Activated T-helper 1 cell treated with anti-CD3 and anti-CD28 coated beads, Interleukin-12 subunit alpha, Interleukin-12 subunit beta, Interleukin-2, Interleukin-4 antibody, amounts not matched to agents 30 ng/mL and 10 ng/mL and 1 ng/mL, durations not matched to agents 14 hours and 24 hours and 36 hours (primary cell): ENCODE results near the gene ERI3. TPM values are rescaled to one million over a fixed set of nuclear protein-coding genes. Genes with fewer than 3 reads are reported as not detected.

Source experiments
- DNase-seq: peaks from one replicate; pipeline ENCODE4 v3.0.0; 2021; ENCODE audit warnings: low spot score
- H3K27ac Mint-ChIP-seq: one replicate; pipeline ENCODE4 v1.8.0; 2021; ENCODE audit warnings: mild to moderate bottlenecking, mixed read lengths
- H3K27me3 Mint-ChIP-seq: one replicate; pipeline ENCODE4 v1.8.0; 2022; ENCODE audit warnings: mild to moderate bottlenecking, moderate library complexity, mixed read lengths; ENCODE audit not compliant: insufficient read depth
- H3K36me3 Mint-ChIP-seq: one replicate; pipeline ENCODE4 v1.8.0; 2021; ENCODE audit warnings: low read depth, mixed read lengths
- H3K4me1 Mint-ChIP-seq: one replicate; pipeline ENCODE4 v1.8.0; 2021; ENCODE audit warnings: low read depth, mixed read lengths
- H3K4me3 Mint-ChIP-seq: one replicate; pipeline ENCODE4 v1.8.0; 2021; ENCODE audit warnings: mild to moderate bottlenecking, moderate library complexity, mixed read lengths
- H3K9me3 Mint-ChIP-seq: one replicate; pipeline ENCODE4 v1.8.0; 2021; ENCODE audit warnings: mixed read lengths
- intact Hi-C: fragments of 100-400 bp; cut with micrococcal nuclease; formaldehyde crosslinking; loops from one replicate; pipeline ENCODE4 v1.15.1; 2024
- total RNA-seq: library from RNA; stranded (reverse); gene quantifications from 2 replicates; pipeline ENCODE4 v1.2.3, GENCODE V29; 2022

The ERI3 gene
- total RNA-seq, 1 donor from 2014 or later = 55.4 TPM

DNA sequence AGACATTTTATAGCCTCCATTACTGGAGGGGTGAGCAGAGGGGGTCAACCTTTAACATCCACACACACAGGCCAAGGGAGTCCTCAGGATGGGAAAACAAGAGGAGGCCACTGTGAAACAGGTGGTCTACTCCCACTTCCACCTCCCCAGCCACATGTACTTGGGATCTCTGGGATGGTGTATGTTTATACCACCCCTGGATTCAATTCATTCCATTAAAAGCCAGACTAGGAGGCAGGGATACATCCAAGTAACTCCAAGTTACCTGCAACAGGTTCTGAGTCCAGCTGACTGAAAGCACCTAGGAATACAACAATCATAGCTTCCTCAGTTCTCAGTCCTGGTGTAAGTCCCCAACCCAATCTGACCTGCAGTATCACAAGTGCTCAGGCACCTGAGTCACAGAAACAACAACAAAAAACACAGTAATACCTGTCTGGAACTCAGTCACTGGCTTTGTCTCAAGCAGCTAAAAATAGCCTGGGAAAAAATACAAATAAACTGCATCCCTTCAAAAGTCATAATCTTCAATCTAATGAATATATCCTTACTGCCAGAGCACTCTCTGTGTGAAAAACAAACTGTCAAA is 9.8 kb downstream of the ERI3 start:
- no peaks in the 10 kb centered on the region for H3K4me1 Mint-ChIP-seq
- H3K4me3 Mint-ChIP-seq = no peak overlapping the region
- no peaks in the 10 kb centered on the region for H3K36me3 Mint-ChIP-seq
- no peak overlapping the region for H3K27ac Mint-ChIP-seq
- no peak for DNase-seq
- intact Hi-C loops = loop anchor here (10.0 kb wide), 1 partner anchor 60 kb away; no protein-coding TSS in a partner anchor
- H3K9me3 Mint-ChIP-seq = no peaks in the 10 kb centered on the region
- H3K27me3 Mint-ChIP-seq = no peaks in the 10 kb centered on the region

DNA sequence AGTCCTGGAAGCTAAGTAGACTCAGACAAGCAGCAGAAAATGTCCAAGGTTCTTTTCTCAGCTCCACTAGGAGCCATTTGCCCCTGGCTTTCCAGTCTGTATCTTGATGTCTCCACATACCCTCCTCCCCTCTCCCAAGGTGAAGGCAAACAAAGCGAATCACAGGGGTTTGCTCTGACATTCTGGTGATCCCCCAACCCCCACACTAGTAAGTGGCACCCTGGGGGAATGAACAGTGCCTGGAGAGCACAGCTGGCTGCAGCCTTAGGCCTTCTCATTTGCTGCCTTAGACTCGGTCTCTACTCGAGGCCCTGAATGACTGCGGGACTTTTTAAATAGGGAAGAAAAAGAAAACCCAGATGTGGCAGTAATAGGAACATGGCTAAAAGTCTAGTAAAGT is 15.3 kb downstream of the ERI3 start:
- Mint-ChIP-seq H3K27ac (no peak overlapping the region), H3K9me3 (no peaks in the 10 kb centered on the region), H3K27me3 (no peaks in the 10 kb centered on the region), H3K4me1 (peaks cover under 1% of the 10 kb centered on the region), H3K4me3 (no peak overlapping the region), H3K36me3 (peaks cover 19% of the 10 kb centered on the region)
- intact Hi-C loops = loop anchor here (10.0 kb wide), 1 partner anchor 55 kb away; no protein-coding TSS in a partner anchor
- no peak for DNase-seq

DNA sequence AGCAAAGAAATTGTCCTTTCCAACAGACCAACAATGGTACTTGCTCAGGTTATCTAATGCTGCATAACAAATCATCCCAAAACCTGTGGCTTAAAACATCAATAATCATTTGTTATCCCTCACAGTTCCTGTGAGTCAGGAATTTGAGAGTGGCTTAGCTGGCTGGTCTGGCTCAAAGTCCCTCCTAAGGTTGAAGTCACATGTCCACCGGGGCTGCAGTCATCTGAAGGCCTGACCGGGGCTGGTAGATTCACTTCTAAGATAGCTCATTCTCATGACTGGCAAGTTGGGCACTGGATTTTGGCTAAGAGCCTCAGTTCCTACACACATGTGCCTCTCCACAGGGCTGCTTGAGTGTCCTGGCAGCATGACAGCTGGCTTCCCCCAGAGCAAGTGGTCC is 16.9 kb downstream of the ERI3 start:
- intact Hi-C loops = no loop called here
- no peaks in the 10 kb centered on the region for H3K9me3 Mint-ChIP-seq
- H3K36me3 Mint-ChIP-seq = peaks cover 21% of the 10 kb centered on the region
- H3K27me3 Mint-ChIP-seq = no peaks in the 10 kb centered on the region
- H3K4me3 Mint-ChIP-seq = no peak overlapping the region
- peaks cover 3% of the 10 kb centered on the region for H3K4me1 Mint-ChIP-seq
- H3K27ac Mint-ChIP-seq = no peak overlapping the region
- DNase-seq = no peak

DNA sequence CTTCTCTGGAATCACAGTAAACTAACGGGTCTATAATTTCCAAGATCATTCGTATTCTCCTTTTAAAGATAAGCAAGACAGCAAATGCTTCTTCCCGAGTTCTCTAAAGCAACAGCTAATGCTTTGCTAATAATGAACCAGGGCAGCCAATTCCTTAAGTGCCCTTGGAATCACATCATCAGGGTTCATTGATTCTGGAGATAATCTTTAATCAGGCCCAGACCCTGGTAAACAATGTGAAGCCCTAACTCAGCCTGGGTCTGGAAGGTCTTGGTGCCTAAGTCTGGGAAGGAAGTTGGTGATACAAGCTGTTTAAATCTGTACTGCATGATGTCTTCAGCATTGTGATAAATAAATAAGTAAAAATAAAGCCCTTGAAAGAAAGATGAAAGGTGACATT is 18.4 kb downstream of the ERI3 start:
- H3K27ac Mint-ChIP-seq = no peak overlapping the region
- H3K4me1 Mint-ChIP-seq = peaks cover 3% of the 10 kb centered on the region
- intact Hi-C loops = no loop called here
- no peaks in the 10 kb centered on the region for H3K9me3 Mint-ChIP-seq
- no peak for DNase-seq
- peaks cover 21% of the 10 kb centered on the region for H3K36me3 Mint-ChIP-seq
- no peaks in the 10 kb centered on the region for H3K27me3 Mint-ChIP-seq
- no peak overlapping the region for H3K4me3 Mint-ChIP-seq

DNA sequence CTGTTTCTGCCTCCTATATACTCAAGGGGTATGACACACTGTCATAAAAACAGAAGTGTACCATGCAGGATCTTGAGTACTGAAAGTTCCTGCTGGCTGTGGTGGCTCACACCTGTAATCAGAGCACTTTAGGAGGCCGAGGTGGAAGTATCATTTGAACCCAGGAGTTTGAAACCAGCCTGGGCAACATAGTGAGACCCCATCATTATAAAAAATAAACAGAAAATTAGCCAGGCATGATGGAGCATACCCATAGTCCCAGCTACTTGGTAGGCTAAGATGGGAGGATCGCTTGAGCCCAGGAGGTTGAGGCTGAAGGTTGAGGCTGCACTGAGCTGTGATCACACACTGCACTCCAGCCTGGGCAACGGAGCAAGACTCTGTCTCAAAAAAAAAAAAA is 20.1 kb downstream of the ERI3 start:
- Mint-ChIP-seq H3K27me3 (no peaks in the 10 kb centered on the region), H3K27ac (no peak overlapping the region), H3K4me1 (peaks cover 3% of the 10 kb centered on the region), H3K4me3 (no peak overlapping the region), H3K36me3 (peaks cover 24% of the 10 kb centered on the region), H3K9me3 (no peaks in the 10 kb centered on the region)
- intact Hi-C loops = no loop called here
- DNase-seq = no peak

DNA sequence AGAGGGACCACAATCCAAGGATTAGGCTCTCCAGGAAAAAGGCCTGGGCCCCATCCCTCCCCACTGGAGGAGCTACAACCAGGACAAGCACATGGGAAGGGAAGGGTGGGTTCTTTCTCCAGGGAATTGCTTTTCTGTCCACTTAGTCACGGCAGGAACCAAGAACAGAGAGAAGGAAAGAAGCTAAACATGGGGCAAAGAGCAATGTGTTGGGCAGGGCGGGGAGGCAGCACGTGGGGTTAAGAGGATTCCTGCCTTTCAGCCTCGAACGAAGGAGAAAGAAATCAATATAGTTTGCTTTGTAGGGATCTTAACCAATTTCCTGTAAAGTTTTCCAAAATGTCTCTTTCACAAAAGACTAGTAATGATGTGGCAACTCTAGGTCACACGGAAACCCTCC is 21.7 kb downstream of the ERI3 start:
- Mint-ChIP-seq H3K36me3 (peaks cover 22% of the 10 kb centered on the region), H3K27me3 (no peaks in the 10 kb centered on the region), H3K4me3 (no peak overlapping the region), H3K9me3 (no peaks in the 10 kb centered on the region), H3K4me1 (peaks cover 3% of the 10 kb centered on the region), H3K27ac (no peak overlapping the region)
- intact Hi-C loops = no loop called here
- no peak for DNase-seq

DNA sequence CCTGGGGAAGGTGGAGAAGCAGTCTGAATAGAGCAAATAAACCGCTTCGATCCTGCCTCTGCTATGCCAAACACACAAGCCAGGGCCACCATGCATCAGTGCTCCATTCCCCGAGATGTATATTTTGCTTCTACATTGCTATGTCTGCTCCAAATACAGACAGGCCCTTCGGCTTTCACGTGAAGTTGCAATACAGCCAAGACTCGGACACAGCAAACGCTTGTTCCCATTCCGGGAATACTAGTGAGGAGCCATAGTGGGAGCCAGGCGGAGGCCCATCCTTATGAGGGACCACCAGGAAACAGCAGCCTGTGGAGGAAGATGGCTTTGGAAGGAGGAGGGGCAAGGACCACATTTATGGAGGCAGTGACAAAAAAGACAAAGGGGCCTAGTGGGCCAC is 22.6 kb downstream of the ERI3 start:
- Mint-ChIP-seq H3K4me3 (no peak overlapping the region), H3K27me3 (no peaks in the 10 kb centered on the region), H3K36me3 (peaks cover 14% of the 10 kb centered on the region), H3K4me1 (peaks cover 3% of the 10 kb centered on the region), H3K27ac (no peak overlapping the region), H3K9me3 (no peaks in the 10 kb centered on the region)
- intact Hi-C loops = no loop called here
- DNase-seq = no peak

DNA sequence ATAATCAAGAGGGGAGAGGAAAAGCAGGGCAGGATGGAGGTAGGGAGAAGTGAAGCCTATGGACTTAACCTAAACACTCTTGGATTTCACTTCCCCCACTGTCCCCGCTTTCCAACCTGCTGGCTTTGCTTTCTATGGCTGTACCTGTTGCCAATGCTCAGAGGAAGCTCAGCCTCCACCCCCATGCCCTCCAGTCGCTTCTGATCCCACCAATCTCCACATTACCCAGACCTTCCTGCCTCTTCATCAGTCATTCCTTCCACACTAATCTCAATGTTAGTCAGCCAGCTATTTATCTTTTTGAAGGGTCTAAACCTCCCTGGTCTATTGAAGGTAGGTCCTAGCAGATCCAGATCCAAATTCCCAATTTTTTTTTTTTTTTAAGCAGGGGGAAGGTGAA is 24.1 kb downstream of the ERI3 start:
- Mint-ChIP-seq H3K36me3 (peaks cover 8% of the 10 kb centered on the region), H3K4me3 (no peak overlapping the region), H3K27me3 (no peaks in the 10 kb centered on the region), H3K9me3 (no peaks in the 10 kb centered on the region), H3K4me1 (peaks cover 3% of the 10 kb centered on the region), H3K27ac (no peak overlapping the region)
- intact Hi-C loops = no loop called here
- DNase-seq = no peak

DNA sequence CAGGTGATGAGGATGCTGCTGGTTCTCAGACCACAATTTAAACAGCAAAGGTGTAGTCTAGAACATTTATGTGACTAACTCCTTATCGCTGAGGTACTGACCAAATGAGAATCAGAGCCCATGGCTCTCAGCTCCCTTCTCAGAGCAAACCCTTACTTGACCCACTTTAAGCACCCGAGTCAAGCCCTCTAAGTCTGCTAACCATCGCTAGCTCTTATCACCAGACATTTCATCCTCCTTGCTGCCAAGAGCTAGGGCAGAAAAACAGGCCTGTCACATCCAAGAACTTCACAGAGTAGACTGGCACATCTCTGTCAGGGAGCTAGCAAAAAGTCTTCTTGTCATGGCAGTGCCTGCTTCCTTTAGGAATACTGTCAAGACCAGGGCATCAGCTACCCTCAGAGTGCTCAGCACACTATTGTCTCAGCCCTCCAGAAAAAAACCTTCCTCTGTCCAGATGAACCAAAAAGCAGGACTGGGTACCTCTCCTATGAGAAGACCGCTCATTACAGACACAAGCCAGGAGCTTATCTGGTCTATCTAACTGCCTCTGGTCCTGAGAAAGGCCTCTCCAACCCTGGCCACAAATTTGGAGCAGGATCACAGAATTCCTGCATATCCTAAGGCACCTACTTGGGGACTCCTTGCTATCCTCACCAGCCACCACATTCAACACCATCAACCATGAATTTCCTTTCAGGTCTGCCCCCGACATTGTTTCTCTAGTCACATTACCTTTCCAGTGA is 26.2 kb downstream of the ERI3 start:
- no peak for DNase-seq
- Mint-ChIP-seq H3K27ac (no peak overlapping the region), H3K9me3 (no peaks in the 10 kb centered on the region), H3K36me3 (peaks cover 4% of the 10 kb centered on the region), H3K4me1 (no peaks in the 10 kb centered on the region), H3K4me3 (no peak overlapping the region), H3K27me3 (no peaks in the 10 kb centered on the region)
- intact Hi-C loops = no loop called here

DNA sequence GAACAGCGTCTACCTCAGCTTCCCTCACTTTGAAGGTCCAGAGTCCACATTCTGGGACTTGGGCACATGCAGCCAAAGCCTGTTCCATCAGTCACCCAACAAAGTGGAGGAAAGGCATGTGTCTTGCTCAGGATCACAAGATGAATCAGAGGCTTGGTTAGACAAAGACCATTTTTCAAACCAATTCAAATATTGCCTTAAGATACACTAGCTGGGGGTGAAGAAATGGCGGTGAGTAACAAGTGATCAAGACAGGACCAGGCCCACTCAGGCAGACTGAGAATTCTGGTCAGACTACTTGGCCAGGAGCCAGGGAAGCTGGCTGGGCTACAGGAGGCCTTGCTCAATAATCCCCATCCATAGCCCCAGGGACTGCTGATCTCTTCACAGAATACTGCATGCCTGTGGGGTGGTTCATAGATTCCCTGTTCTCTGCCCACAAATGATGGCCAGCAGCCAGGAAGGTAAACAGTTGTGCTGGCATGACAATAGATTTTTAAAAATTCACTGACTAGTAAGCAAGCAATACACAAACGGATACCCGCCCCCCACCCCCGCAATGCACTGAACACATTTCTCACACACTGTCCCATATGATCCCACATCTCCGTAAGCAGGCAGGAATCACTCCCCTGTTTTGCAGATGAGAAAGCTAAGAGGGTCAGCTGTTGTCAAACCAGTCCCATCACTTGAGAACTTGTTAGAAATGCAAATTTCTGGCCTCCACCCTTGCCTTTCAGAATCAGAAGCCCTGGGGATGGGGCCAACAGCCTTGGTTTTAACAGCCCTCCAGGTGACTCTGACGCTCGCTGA is 27.2 kb downstream of the ERI3 start:
- Mint-ChIP-seq H3K4me3 (no peak overlapping the region), H3K4me1 (no peaks in the 10 kb centered on the region), H3K36me3 (peaks cover 4% of the 10 kb centered on the region), H3K27ac (no peak overlapping the region), H3K27me3 (no peaks in the 10 kb centered on the region), H3K9me3 (no peaks in the 10 kb centered on the region)
- no peak for DNase-seq
- intact Hi-C loops = no loop called here

DNA sequence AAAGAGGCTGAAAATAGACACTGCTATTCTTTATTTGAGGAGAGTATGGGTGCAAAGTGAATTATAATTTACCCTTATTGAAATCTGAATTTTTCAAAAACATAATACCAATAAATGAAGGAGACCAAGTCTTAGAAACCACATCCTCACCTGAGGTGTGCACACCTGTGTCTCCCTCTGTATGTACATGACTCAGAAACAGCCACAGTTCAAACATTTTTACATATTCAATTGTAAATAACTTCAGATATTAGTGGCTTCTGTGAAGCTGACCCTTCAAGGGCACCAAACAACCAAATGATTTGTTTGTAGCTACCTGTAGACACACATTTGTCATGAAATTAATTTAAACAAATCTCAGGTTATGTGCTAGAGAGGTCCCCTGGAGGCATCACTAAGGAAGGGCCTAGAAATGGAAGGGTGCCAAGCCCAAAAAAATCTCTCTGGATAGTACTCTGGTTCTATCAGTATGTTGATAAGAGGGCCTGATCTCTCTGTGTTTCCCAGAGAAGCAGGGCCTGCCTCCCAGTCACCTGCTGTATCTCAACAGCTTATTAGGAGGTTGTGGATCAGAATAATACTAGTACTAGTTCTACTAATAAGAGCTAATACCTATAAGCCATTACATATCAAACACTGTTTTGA is 28.1 kb downstream of the ERI3 start:
- H3K9me3 Mint-ChIP-seq = no peaks in the 10 kb centered on the region
- H3K4me3 Mint-ChIP-seq = no peak overlapping the region
- no peak for DNase-seq
- no peaks in the 10 kb centered on the region for H3K27me3 Mint-ChIP-seq
- H3K36me3 Mint-ChIP-seq = peaks cover 4% of the 10 kb centered on the region
- no peak overlapping the region for H3K27ac Mint-ChIP-seq
- intact Hi-C loops = no loop called here
- no peaks in the 10 kb centered on the region for H3K4me1 Mint-ChIP-seq

DNA sequence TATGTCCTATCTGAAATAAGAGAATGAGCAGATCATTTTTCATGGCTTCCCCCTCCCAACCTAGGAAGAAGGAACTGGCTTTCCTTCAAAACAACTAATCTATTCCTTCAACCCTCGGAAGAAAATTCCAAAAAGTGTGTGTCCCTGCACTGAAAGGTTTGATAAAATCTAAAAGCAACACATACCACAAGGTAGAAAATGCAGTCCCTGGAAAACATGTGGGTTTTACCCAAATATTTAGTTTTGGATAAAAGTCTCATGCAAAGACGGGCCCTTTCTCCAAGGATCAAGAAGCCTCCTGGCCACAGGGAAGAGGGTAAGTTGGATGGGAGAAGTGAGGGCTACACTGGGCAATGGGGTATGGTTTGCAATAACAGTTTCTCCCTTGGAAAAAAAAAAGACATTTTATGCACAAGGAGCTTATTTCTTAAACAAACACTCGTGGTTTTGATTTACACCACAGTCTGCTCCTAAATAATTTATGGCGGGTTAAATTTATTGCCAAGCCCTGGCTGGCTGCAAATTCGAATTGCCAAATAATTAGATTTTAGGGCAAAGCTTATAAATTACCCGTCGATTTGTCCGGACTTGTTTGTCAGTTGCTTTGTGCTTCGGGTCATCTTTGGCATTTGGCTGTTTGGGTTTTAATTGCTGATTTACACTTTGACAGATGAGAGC is 28.9 kb downstream of the ERI3 start:
- Mint-ChIP-seq H3K9me3 (no peaks in the 10 kb centered on the region), H3K27ac (no peak overlapping the region), H3K36me3 (peaks cover 4% of the 10 kb centered on the region), H3K4me3 (no peak overlapping the region), H3K27me3 (no peaks in the 10 kb centered on the region), H3K4me1 (no peaks in the 10 kb centered on the region)
- DNase-seq = no peak
- intact Hi-C loops = no loop called here
